Measurements from ENCODE around the gene GNAI2.
"Not testable (repeated sequence)": the region's sequence is repeated elsewhere in the genome, so short reads cannot be mapped to it uniquely, and the experiment has no call there.

GNAI2 gene

GRCh38 chr3:50226888-50227389 lies 9.1 kb upstream of the GNAI2 start:
- DNase-seq (ENCODE audit: low read depth, low spot score), result no peak

- DNase-seq (ENCODE audit: low read depth, low spot score), result peak; percentile 91
Observed at GRCh38 chr3:50227390-50228183, 8.4 kb upstream of the GNAI2 start.

- not testable (repeated sequence) for DNase-seq (ENCODE audit: low read depth, low spot score)
Observed at GRCh38 chr3:50228184-50228763, 7.7 kb upstream of the GNAI2 start.

GRCh38 chr3:50229490-50229889 lies 6.5 kb upstream of the GNAI2 start:
- DNase-seq (ENCODE audit: low read depth, low spot score), result no peak

GRCh38 chr3:50230104-50230793 lies 5.8 kb upstream of the GNAI2 start:
- no peak for DNase-seq (ENCODE audit: low read depth, low spot score)

- DNase-seq (ENCODE audit: low read depth, low spot score), result no peak
Observed at GRCh38 chr3:50230794-50231125, 5.2 kb upstream of the GNAI2 start.

GRCh38 chr3:50231581-50231980 lies 4.4 kb upstream of the GNAI2 start:
- no peak for DNase-seq (ENCODE audit: low read depth, low spot score)

GRCh38 chr3:50232303-50232702 lies 3.7 kb upstream of the GNAI2 start:
- no peak for DNase-seq (ENCODE audit: low read depth, low spot score)

- DNase-seq (ENCODE audit: low read depth, low spot score), result no peak
Observed at GRCh38 chr3:50233176-50233575, 2.8 kb upstream of the GNAI2 start.

- no peak for DNase-seq (ENCODE audit: low read depth, low spot score)
Observed at GRCh38 chr3:50236484-50237132, 604 bp downstream of the GNAI2 start.

- DNase-seq (ENCODE audit: low read depth, low spot score), result peak; percentile 60
Observed at GRCh38 chr3:50237133-50237651, 1.2 kb downstream of the GNAI2 start.

GRCh38 chr3:50237754-50238548 lies 1.9 kb downstream of the GNAI2 start:
- DNase-seq (ENCODE audit: low read depth, low spot score), result peak; percentile 90

GRCh38 chr3:50238549-50239026 lies 2.6 kb downstream of the GNAI2 start:
- no peak for DNase-seq (ENCODE audit: low read depth, low spot score)

- DNase-seq (ENCODE audit: low read depth, low spot score), result peak; percentile 45
Observed at GRCh38 chr3:50239649-50240048, 3.6 kb downstream of the GNAI2 start.

GRCh38 chr3:50241163-50241562 lies 5.2 kb downstream of the GNAI2 start:
- peak; percentile 95 for DNase-seq (ENCODE audit: low read depth, low spot score)

GRCh38 chr3:50241713-50242380 lies 5.8 kb downstream of the GNAI2 start:
- DNase-seq (ENCODE audit: low read depth, low spot score), result no peak

- no peak for DNase-seq (ENCODE audit: low read depth, low spot score)
Observed at GRCh38 chr3:50242381-50242770, 6.4 kb downstream of the GNAI2 start.

GRCh38 chr3:50242851-50243542 lies 7.0 kb downstream of the GNAI2 start:
- DNase-seq (ENCODE audit: low read depth, low spot score), result no peak

GRCh38 chr3:50243543-50243895 lies 7.5 kb downstream of the GNAI2 start:
- no peak for DNase-seq (ENCODE audit: low read depth, low spot score)

- DNase-seq (ENCODE audit: low read depth, low spot score), result not testable (repeated sequence)
Observed at GRCh38 chr3:50244813-50245212, 8.8 kb downstream of the GNAI2 start.
